Esophagus mucosa (tissue), 1 donor: ENCODE data around the gene SLCO1C1. TPM values are rescaled to one million over a fixed set of nuclear protein-coding genes. Genes with fewer than 3 reads are reported as not detected.
"Not testable (repeated sequence)": the region's sequence is repeated elsewhere in the genome, so short reads cannot be mapped to it uniquely, and the experiment has no call there.

Source experiments
- ATAC-seq: fragments of 200-7000 bp; cut with Tn5 transposase; one replicate; pipeline ENCODE4 v1.9.1; 2020
- total RNA-seq: library from RNA; stranded (reverse); gene quantifications from one replicate; pipeline ENCODE4 v1.2.4, GENCODE V29; 2023
- donor health status: DM: yes; HTN: yes; CAD: no.

The SLCO1C1 gene, protein sequence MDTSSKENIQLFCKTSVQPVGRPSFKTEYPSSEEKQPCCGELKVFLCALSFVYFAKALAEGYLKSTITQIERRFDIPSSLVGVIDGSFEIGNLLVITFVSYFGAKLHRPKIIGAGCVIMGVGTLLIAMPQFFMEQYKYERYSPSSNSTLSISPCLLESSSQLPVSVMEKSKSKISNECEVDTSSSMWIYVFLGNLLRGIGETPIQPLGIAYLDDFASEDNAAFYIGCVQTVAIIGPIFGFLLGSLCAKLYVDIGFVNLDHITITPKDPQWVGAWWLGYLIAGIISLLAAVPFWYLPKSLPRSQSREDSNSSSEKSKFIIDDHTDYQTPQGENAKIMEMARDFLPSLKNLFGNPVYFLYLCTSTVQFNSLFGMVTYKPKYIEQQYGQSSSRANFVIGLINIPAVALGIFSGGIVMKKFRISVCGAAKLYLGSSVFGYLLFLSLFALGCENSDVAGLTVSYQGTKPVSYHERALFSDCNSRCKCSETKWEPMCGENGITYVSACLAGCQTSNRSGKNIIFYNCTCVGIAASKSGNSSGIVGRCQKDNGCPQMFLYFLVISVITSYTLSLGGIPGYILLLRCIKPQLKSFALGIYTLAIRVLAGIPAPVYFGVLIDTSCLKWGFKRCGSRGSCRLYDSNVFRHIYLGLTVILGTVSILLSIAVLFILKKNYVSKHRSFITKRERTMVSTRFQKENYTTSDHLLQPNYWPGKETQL
- total RNA-seq: 0.20 TPM

DNA sequence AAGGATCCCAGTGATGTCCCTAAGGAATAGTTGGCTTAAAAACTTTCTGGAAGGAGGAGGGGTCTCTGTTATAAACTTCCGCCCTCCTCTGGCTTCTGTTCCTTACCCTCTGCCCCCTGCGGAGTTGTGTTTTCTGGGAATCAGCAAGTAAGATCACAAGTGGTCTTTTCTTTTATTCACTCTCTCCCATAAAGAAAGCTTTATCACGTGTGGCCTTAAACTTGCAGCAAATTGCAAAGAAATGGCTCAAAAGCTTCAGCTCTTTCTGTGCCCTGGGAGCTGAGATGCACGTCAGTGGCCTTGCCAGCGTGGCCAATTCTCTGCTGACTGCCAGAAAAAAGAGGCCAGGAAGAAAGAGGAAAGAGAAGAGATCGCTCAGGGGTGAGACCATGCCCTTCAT lies at the start of gene SLCO1C1:
Gene SLCO1C1, plus strand, starts transcription at position 101 of the 400 bp plus-strand sequence. CDS start 4,245 bp downstream, outside the sequence.
- no peak for ATAC-seq

GRCh38 chr12:20646239-20646827 lies 48.8 kb upstream of the SLCO1C1 start:
- no peak for ATAC-seq

GRCh38 chr12:20653871-20654270 lies 41.3 kb upstream of the SLCO1C1 start:
- ATAC-seq: no peak

- no peak for ATAC-seq
These were observed 38.5 kb upstream of the SLCO1C1 start for GRCh38 chr12:20656600-20656999.

DNA sequence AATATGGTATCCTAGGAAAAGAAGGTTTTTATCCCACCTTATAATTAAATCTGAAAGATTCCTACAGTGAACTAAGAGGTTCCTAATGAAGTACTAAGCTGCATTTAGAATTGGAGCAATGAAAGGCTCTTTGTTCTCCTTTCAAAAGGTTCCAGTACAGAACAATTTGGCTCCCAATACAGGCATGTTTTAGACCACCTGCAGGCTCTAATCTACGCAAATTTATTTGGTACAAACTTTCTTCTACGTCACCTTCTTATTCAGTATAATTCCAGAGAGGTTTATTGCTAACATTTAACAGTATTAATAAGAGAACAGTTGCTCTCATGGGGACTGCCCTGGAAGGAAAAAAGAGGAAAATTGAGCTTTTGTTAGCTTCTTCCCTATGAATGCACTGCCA lies 37.6 kb upstream of the SLCO1C1 start:
- no peak for ATAC-seq

DNA sequence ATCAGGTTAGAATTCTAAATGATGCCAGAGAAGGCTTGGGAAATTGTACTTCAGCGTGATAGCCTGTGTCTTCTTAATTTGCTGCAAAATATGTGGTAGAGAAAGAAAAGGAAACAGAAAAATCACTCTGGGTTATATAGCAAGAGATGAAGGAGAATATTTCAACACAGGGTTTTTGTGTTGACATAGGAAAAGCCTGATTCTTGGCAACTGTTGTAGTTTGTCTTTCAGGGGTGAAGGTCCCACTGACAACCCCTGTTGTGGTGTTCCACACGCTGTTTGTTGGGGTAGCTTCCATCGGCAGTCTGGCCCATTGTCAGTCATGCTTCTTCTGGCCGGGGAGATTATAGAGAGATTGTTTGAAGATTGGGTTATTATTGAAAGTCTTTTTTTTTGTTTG lies 13.8 kb upstream of the SLCO1C1 start:
- ATAC-seq: no peak

- no peak for ATAC-seq
These were observed 1.2 kb downstream of the SLCO1C1 start for GRCh38 chr12:20696181-20696905.

DNA sequence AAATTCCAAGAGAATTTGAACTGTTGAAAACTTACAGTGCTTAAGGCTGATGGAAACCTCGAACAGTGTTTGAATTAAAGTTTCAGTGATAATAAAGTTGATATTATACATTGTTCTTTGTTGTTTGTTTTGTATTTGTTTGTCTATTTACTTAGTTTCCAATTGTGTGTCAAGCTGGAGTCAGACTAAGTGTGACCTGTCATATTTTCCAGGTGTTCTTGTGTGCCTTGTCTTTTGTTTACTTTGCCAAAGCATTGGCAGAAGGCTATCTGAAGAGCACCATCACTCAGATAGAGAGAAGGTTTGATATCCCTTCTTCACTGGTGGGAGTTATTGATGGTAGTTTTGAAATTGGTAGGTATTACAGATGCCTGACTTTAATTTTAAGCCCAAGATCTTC lies 6.0 kb downstream of the SLCO1C1 start:
- ATAC-seq: no peak

- no peak for ATAC-seq
These were observed 9.7 kb downstream of the SLCO1C1 start for GRCh38 chr12:20704860-20705259.

- no peak for ATAC-seq
These were observed 16.7 kb downstream of the SLCO1C1 start for GRCh38 chr12:20711846-20712245.

- ATAC-seq: no peak
These were observed 20.9 kb downstream of the SLCO1C1 start for GRCh38 chr12:20716037-20716436.

- ATAC-seq: no peak
These were observed 21.9 kb downstream of the SLCO1C1 start for GRCh38 chr12:20716985-20717384.

DNA sequence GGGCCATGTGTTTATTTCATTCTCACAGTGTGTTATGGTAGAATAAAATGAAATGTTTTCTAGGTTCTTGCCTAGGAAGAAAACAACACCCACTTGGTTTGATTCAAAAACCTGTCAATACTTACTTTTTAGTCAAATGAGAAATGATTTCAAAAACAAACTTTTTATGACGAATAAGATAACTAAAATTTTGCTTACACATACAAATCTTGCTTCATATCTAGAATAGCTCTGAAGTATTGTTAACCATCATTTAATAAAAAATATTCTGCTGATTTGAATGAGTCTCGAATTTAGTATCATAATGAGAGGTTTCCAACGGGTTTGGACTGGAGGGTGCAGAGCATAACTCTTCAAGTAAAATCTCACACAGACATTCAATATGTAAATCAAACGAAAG lies 23.2 kb downstream of the SLCO1C1 start:
- no peak for ATAC-seq

DNA sequence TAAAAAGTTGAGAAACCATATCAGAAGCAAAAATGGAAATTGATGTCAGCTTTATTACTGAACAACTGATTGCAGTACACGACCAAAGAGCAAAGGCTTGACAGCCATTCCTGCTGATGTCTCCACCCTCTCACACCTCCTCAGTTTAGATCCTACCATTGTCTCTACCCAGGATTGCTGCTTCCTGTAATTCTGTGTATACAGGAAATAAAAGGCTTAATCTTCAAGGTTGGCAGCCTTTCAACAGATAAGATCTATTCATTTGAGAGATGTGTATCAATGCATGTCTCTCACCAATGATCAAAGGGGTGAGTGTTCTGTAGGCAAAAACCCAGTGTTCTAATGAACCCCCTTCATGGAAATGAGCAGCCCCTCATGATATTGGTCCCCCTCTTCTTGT lies 27.0 kb downstream of the SLCO1C1 start:
- no peak for ATAC-seq

- ATAC-seq: no peak
These were observed 36.1 kb downstream of the SLCO1C1 start for GRCh38 chr12:20731274-20731673.

DNA sequence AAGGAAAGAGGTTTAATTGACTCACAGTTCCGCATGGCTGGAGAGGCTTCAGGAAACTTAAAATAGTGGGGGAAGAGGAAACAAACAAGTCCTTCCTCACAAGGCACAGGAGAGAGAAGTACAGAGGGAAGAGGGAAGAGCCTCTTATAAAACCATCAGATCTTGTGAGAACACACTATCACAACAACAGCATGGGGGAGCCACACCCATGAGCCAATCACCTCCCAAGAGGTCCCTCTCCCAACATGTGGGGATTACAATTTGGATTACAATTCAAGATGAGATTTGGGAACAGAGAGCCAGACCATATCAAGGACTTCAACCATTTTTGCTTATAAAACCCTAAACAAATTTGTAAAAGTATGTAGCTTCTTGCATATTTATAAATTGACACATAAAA lies 45.8 kb downstream of the SLCO1C1 start:
- ATAC-seq: no peak

GRCh38 chr12:20748198-20748597 lies 53.1 kb downstream of the SLCO1C1 start:
- ATAC-seq: no peak

DNA sequence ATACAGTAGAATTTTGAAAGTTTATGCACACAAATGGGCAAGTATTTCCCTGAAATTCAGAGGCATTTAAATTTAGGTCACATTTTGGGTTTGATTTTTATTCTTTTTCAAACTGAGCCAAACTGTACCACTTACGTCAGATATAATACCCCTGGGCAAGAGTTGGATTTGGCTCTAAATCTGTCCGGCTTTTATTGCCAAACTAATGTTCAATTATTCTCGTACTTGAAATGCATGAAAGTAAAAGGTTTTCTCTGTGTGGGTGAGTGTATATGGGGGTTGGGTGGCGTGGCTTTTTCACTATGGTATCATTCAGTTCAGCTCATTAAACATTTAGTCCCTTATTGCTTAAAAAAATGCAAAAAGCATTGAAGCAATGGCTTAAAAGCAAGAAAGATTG lies 55.9 kb downstream of the SLCO1C1 start:
- no peak for ATAC-seq

GRCh38 chr12:20777420-20777819 lies 82.3 kb downstream of the SLCO1C1 start:
- ATAC-seq: no peak

DNA sequence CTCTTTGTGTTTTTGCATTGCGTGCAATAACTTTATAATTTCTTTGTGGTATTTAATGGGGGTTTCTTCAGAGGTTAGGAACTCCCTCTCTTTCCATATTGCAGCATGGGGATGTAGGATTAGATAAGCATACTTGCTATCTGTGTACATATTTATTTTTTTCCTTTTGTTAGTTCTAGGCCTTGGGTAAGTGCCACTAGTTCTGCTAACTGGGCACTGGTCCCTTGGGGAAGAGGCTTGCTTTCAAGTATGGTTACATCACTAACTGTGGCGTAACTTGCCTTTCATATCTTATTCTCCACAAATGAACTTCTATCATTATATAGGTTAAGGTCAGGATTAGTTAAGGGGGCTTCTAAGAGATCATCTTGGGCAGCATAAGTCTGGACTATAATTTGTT lies 83.8 kb downstream of the SLCO1C1 start:
- no peak for ATAC-seq

GRCh38 chr12:20779971-20780370 lies 84.8 kb downstream of the SLCO1C1 start:
- ATAC-seq: not testable (repeated sequence)

GRCh38 chr12:20783796-20784357 lies 88.7 kb downstream of the SLCO1C1 start:
- ATAC-seq: not testable (repeated sequence)

DNA sequence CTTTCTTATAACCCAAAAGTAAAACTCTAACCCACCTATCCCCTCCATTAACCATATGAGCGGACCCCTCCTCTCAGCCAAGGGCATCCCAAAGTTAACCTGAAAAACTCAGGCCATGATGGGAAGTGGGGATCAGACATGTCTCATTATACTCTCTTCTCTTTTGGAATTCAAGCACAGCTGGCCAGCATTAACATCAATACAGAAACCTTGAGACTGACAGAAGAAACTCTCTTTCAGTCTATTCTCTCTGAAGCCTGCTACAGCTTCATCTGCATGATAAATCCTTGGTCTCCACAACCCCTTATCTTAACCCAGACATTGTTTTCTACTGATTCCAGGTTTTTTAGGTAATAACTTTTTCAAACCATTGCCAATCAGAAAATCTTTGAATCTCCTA lies 97.8 kb downstream of the SLCO1C1 start:
- ATAC-seq: no peak
